A673 (cell line): ENCODE data around the gene SLC9A5. TPM values are rescaled to one million over a fixed set of nuclear protein-coding genes. Genes with fewer than 3 reads are reported as not detected.

ENCODE experiments used
- BruUV-seq: library from RNA; stranded (reverse); fragments of 400-500 nt; replicated peaks from 2 replicates; lab custom pipeline; 2021; lab: Mats Ljungman, UMichigan
- CTCF ChIA-PET: fragments of 300-600 bp; sonication (Branson Sonifier 250); formaldehyde crosslinking; loops from one replicate; lab custom pipeline; 2022; ENCODE audit warnings: antibody characterized with exemption; lab: Charles Lee
- POLR2A ChIA-PET: fragments of 300-600 bp; sonication (Branson Sonifier 250); formaldehyde crosslinking; loops from one replicate; lab custom pipeline; 2022; ENCODE audit warnings: antibody characterized with exemption; ENCODE audit not compliant: low non-redundant PET; lab: Charles Lee
- DNase-seq: peaks from one replicate; pipeline ENCODE4 v3.0.0-alpha.2; 2015; ENCODE audit warnings: low spot score
- H3K27ac ChIP-seq: fragments of 200-600 bp; sonication (generic); 2 replicates; pipeline ENCODE4 v1.5.1; 2016; ENCODE audit warnings: mixed run types, low read depth, mild to moderate bottlenecking, mixed read lengths, antibody characterized with exemption, low read length; ENCODE audit not compliant: poor library complexity, severe bottlenecking
- H3K27me3 ChIP-seq: fragments of 200-600 bp; sonication (generic); replicated peaks from 2 replicates; pipeline ENCODE4 v1.6.1; 2017; ENCODE audit warnings: mixed run types, low read depth, mild to moderate bottlenecking, mixed read lengths, antibody characterized with exemption, low read length; ENCODE audit not compliant: insufficient read depth, poor library complexity
- H3K36me3 ChIP-seq: fragments of 200-600 bp; sonication (generic); 2 replicates; pipeline ENCODE4 v1.6.1; 2016; ENCODE audit warnings: mixed run types, mild to moderate bottlenecking, mixed read lengths, antibody characterized with exemption, low read length; ENCODE audit not compliant: insufficient read depth, poor library complexity, severe bottlenecking
- H3K4me1 ChIP-seq: fragments of 200-600 bp; sonication (generic); 2 replicates; pipeline ENCODE4 v1.6.1; 2017; ENCODE audit warnings: mixed run types, mild to moderate bottlenecking, mixed read lengths, antibody characterized with exemption, low read length; ENCODE audit not compliant: insufficient read depth, poor library complexity, severe bottlenecking
- H3K4me3 ChIP-seq: fragments of 200-600 bp; sonication (generic); 2 replicates; pipeline ENCODE4 v1.5.1; 2016; ENCODE audit warnings: low read depth, mixed run types, mild to moderate bottlenecking, mixed read lengths, low read length; ENCODE audit not compliant: poor library complexity, severe bottlenecking
- H3K9me3 ChIP-seq: fragments of 200-600 bp; sonication (generic); 2 replicates; pipeline ENCODE4 v1.6.1; 2016; ENCODE audit warnings: mixed run types, low read depth, mild to moderate bottlenecking, mixed read lengths, antibody characterized with exemption, low read length; ENCODE audit not compliant: poor library complexity, severe bottlenecking
- EZH2 ChIP-seq: fragments of 200-600 bp; sonication (generic); IDR thresholded peaks from 2 replicates; pipeline ENCODE4 v1.6.1; 2017; ENCODE audit warnings: borderline replicate concordance, low read depth, mild to moderate bottlenecking, mixed read lengths, antibody characterized with exemption, low read length; ENCODE audit not compliant: poor library complexity, severe bottlenecking
- intact Hi-C: fragments of 100-400 bp; cut with micrococcal nuclease; formaldehyde crosslinking; loops from one replicate; pipeline ENCODE4 v1.10.0; 2022; ENCODE audit not compliant: unreplicated experiment
- total RNA-seq: library from RNA; stranded (reverse); gene quantifications from 2 replicates; pipeline ENCODE4 v1.2.3, GENCODE V29; 2021
- TF ChIP-seq, protein P1 (sequence below): fragments of 300-800, 200-600 bp; sonication (generic); conservative IDR thresholded peaks from 2 replicates; pipeline ENCODE4 v1.5.1; 2017; ENCODE audit warnings: low read depth, mild to moderate bottlenecking, antibody characterized with exemption, low read length, moderate library complexity, mixed read lengths

SLC9A5 gene
- total RNA-seq, 1 experiment from 2014 or later, result 2.4 TPM

DNA sequence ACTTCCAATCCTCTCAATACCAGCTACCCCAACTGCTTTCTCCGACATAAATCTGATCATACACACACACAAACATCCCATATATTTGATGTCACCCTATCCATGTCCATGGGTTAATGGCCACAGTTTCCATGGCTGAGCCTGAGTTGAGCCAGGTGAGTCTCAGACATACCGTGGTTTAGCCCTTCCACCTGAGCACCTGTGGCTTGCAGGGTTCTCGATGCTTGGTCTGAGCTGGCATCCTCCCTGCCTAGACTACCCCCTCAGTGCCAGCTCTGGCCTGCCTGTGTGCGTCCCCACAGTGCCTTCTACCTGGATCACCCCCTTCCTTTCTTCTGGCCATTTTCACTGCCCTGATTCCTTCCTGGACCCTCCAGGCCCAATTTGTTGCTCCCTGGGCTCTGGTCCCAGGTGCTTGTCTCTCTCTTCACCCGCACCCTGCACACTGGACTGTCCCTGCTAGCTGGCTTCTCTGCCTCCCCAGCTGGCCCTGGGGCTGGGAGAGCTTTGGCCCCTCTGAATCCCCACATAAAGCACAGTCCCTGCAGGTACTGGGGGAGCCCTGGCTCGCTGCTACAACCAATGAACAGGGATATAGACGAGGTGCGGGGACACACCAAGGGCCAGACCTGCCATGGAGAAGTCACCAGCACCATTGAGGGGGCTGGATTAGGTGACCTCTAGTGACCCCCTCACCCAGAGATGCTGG, 42.5 kb upstream of the SLC9A5 start:
- no TSS peak for BruUV-seq
- intact Hi-C loops, result no loop called here
- no peak for DNase-seq
- Histone ChIP-seq H3K4me1 (no peaks in the 10 kb centered on the region), H3K4me3 (no peak overlapping the region), H3K36me3 (peaks cover 18% of the 10 kb centered on the region), H3K27ac (no peak overlapping the region), H3K27me3 (no peaks in the 10 kb centered on the region), H3K9me3 (no peaks in the 10 kb centered on the region)
- ChIA-PET CTCF (no interaction called here), POLR2A (interaction anchor here (0.6 kb wide), 1 partner anchor 26 kb away, joined by 8 read pairs; no protein-coding TSS in a partner anchor)
- TF ChIP-seq, protein P1, sequence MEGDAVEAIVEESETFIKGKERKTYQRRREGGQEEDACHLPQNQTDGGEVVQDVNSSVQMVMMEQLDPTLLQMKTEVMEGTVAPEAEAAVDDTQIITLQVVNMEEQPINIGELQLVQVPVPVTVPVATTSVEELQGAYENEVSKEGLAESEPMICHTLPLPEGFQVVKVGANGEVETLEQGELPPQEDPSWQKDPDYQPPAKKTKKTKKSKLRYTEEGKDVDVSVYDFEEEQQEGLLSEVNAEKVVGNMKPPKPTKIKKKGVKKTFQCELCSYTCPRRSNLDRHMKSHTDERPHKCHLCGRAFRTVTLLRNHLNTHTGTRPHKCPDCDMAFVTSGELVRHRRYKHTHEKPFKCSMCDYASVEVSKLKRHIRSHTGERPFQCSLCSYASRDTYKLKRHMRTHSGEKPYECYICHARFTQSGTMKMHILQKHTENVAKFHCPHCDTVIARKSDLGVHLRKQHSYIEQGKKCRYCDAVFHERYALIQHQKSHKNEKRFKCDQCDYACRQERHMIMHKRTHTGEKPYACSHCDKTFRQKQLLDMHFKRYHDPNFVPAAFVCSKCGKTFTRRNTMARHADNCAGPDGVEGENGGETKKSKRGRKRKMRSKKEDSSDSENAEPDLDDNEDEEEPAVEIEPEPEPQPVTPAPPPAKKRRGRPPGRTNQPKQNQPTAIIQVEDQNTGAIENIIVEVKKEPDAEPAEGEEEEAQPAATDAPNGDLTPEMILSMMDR, result no peak
- TF ChIP-seq EZH2, result no peak

- CTCF ChIA-PET, result no interaction called here
- POLR2A ChIA-PET, result no interaction called here
- Histone ChIP-seq H3K36me3 (peaks cover 13% of the 10 kb centered on the region), H3K27me3 (no peaks in the 10 kb centered on the region), H3K4me3 (no peak overlapping the region), H3K9me3 (no peaks in the 10 kb centered on the region), H3K4me1 (no peaks in the 10 kb centered on the region), H3K27ac (no peak overlapping the region)
- intact Hi-C loops, result no loop called here
- TF ChIP-seq, protein P1, result no peak
- no TSS peak for BruUV-seq
- DNase-seq, result no peak
These were observed 41.9 kb upstream of the SLC9A5 start for GRCh38 chr16:67206838-67207248.

GRCh38 chr16:67207249-67208091, 41.3 kb upstream of the SLC9A5 start:
- no peak for DNase-seq
- Histone ChIP-seq H3K36me3 (peaks cover 7% of the 10 kb centered on the region), H3K27me3 (no peaks in the 10 kb centered on the region), H3K27ac (no peak overlapping the region), H3K4me1 (no peaks in the 10 kb centered on the region), H3K9me3 (no peaks in the 10 kb centered on the region), H3K4me3 (no peak overlapping the region)
- no TSS peak for BruUV-seq
- intact Hi-C loops, result no loop called here
- TF ChIP-seq, protein P1, result no peak
- no peak for TF ChIP-seq EZH2
- ChIA-PET CTCF (interaction anchor here (0.6 kb wide), 1 partner anchor 20 kb away, joined by 3 read pairs; no protein-coding TSS in a partner anchor), POLR2A (no interaction called here)
